Hepatocyte (in vitro differentiated cells): ENCODE results near the gene APIP.

Source experiments
- EZH2phosphoT487 ChIP-seq: fragments of 200-600 bp; sonication (generic); IDR thresholded peaks from one replicate; pipeline ENCODE4 v1.6.1; 2018; ENCODE audit warnings: antibody characterized with exemption, mild to moderate bottlenecking, low read depth, moderate library complexity; ENCODE audit not compliant: unreplicated experiment, severe bottlenecking
- TF ChIP-seq, protein P1 (sequence below): fragments of 200-600 bp; sonication (generic); IDR thresholded peaks from 2 replicates; pipeline ENCODE4 v1.5.1; 2016; ENCODE audit warnings: antibody characterized with exemption, mild to moderate bottlenecking; ENCODE audit not compliant: poor library complexity

DNA sequence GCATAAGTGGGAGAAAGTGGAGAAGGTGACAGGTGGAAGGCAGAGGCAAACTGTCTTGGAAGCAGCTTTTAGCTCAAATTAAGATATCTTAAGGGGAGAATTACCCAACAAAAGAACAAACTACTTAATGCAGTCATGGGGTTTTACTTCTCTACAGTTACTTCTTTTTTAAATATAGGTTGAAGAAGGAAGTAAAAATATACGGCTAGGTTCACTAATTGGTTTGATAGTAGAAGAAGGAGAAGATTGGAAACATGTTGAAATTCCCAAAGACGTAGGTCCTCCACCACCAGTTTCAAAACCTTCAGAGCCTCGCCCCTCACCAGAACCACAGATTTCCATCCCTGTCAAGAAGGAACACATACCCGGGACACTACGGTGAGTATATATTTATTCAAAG, 41.0 kb upstream of the APIP start:
- TF ChIP-seq, protein P1, sequence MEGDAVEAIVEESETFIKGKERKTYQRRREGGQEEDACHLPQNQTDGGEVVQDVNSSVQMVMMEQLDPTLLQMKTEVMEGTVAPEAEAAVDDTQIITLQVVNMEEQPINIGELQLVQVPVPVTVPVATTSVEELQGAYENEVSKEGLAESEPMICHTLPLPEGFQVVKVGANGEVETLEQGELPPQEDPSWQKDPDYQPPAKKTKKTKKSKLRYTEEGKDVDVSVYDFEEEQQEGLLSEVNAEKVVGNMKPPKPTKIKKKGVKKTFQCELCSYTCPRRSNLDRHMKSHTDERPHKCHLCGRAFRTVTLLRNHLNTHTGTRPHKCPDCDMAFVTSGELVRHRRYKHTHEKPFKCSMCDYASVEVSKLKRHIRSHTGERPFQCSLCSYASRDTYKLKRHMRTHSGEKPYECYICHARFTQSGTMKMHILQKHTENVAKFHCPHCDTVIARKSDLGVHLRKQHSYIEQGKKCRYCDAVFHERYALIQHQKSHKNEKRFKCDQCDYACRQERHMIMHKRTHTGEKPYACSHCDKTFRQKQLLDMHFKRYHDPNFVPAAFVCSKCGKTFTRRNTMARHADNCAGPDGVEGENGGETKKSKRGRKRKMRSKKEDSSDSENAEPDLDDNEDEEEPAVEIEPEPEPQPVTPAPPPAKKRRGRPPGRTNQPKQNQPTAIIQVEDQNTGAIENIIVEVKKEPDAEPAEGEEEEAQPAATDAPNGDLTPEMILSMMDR: no peak
- TF ChIP-seq EZH2phosphoT487: no peak
